Measurements from ENCODE around the gene GRID1.

GRCh38 chr10:86334488-86335085 lies 32.0 kb downstream of the GRID1 start:
- TF ChIP-seq POLR2A (IDR thresholded peaks at IDR 0.05) (no peak), CTCF (IDR thresholded peaks at IDR 0.05) (no peak)

All from Peyer's patch (tissue), 4 donors.